NB4 (cell line): ENCODE results near the gene TAF4.

ENCODE experiments used
- MYC ChIP-seq: IDR thresholded peaks from 2 replicates; pipeline ENCODE4 v1.6.1; 2011; ENCODE audit warnings: low read depth, low read length
- POLR2A ChIP-seq: IDR thresholded peaks from 2 replicates; pipeline ENCODE4 v1.6.1; 2011; ENCODE audit warnings: mild to moderate bottlenecking; ENCODE audit not compliant: insufficient read length; ENCODE audit errors: extremely low read depth

DNA sequence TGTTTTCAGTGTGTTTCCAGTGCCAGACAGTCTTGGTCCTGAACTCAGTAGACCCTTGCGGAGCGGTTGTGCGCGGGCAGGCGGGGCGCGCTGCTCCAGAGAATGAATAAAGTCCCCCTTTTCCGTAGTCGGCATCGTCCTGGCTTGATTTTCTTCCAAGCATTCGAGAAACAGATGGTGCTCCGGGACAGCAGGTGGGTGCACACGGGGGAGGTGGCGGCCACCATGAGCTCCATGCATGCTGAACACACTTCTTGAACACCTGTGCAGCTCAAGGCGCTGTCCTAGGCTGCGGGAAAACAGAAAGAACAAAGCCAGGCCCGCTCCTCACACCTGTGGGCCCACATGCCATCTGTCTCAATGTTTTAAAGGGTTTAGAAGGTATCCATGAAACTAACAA is 125.2 kb downstream of the TAF4 start:
- TF ChIP-seq POLR2A (no peak), MYC (no peak)
